K562 (cell line): ENCODE results near the gene TUBA1B. TPM values are rescaled to one million over a fixed set of nuclear protein-coding genes. Genes with fewer than 3 reads are reported as not detected.

Source experiments
- BCL6 ChIP-seq: fragments of 250-450 bp; sonication (Bioruptor Pico); IDR thresholded peaks from 2 replicates; pipeline ENCODE4 v1.4.0; 2020
- DIDO1 ChIP-seq: fragments of 450-650 bp; IDR thresholded peaks from 2 replicates; pipeline ENCODE4 v1.6.1; 2016; ENCODE audit warnings: low read depth, missing biosample characterization, missing genetic modification characterization
- EHMT2 ChIP-seq: fragments of 450-650 bp; IDR thresholded peaks from 2 replicates; pipeline ENCODE4 v1.6.1; 2018; ENCODE audit warnings: antibody characterized with exemption
- GATAD2B ChIP-seq: fragments of 450-650 bp; IDR thresholded peaks from 2 replicates; pipeline ENCODE4 v1.6.1; 2017; ENCODE audit warnings: mild to moderate bottlenecking, borderline replicate concordance
- MAFG ChIP-seq: fragments of 450-650 bp; conservative IDR thresholded peaks from 2 replicates; pipeline ENCODE4 v1.6.1; 2016; ENCODE audit warnings: missing genetic modification characterization, missing compliant biosample characterization
- MIER1 ChIP-seq: fragments of 450-650 bp; IDR thresholded peaks from 2 replicates; pipeline ENCODE4 v1.6.1; 2016; ENCODE audit warnings: antibody characterized with exemption, mild to moderate bottlenecking, low read depth
- MYBL2 ChIP-seq, 2 experiments: fragments of 450-650 bp in 1 of 2; sonication (generic) in 1 of 2; formaldehyde crosslinking in 1 of 2; IDR thresholded peaks; 2 replicates each; pipeline versions ENCODE4 v1.6.1 to v1.8.1; 2017 to 2022; ENCODE audit warnings: borderline replicate concordance in 1 of 2, inconsistent platforms in 1 of 2, low read depth in 1 of 2, mild to moderate bottlenecking in 1 of 2, missing genetic modification reagents in 1 of 2, moderate library complexity in 1 of 2
- PML ChIP-seq: IDR thresholded peaks from 2 replicates; pipeline ENCODE4 v1.6.1; 2012; ENCODE audit warnings: low read length, inconsistent platforms
- POLR3G ChIP-seq: IDR thresholded peaks from 2 replicates; pipeline ENCODE4 v1.6.1; 2011; ENCODE audit not compliant: insufficient read length, insufficient replicate concordance; ENCODE audit errors: extremely low read depth
- PURB ChIP-seq: sonication (generic); formaldehyde crosslinking; IDR thresholded peaks from 2 replicates; pipeline ENCODE4 v1.9.0; 2021; ENCODE audit warnings: low read depth, mild to moderate bottlenecking, missing genetic modification reagents
- RBM15 ChIP-seq: fragments of 200-400 bp; formaldehyde crosslinking; IDR thresholded peaks from 2 replicates; pipeline ENCODE4 v1.6.1; 2018; ENCODE audit warnings: mild to moderate bottlenecking, low read length, moderate library complexity; ENCODE audit not compliant: insufficient read depth
- SP2 ChIP-seq: IDR thresholded peaks from 2 replicates; pipeline ENCODE4 v1.6.1; 2011; ENCODE audit warnings: mild to moderate bottlenecking, low read depth, low read length, moderate library complexity; ENCODE audit not compliant: poor library complexity, severe bottlenecking; ENCODE audit errors: extremely low read depth
- U2AF2 ChIP-seq: fragments of 200-400 bp; formaldehyde crosslinking; optimal IDR thresholded peaks from 2 replicates; pipeline ENCODE3; 2017; ENCODE audit warnings: low read depth, mild to moderate bottlenecking, low read length
- ZBTB1 ChIP-seq: sonication (generic); formaldehyde crosslinking; IDR thresholded peaks from 2 replicates; pipeline ENCODE4 v1.8.1; 2023; ENCODE audit warnings: missing genetic modification reagents, low read depth, mild to moderate bottlenecking, borderline replicate concordance
- ZNF174 ChIP-seq: fragments of 250-450 bp; sonication (Bioruptor Pico); IDR thresholded peaks from 2 replicates; pipeline ENCODE4 v1.4.0; 2020; ENCODE audit warnings: mild to moderate bottlenecking
- ZNF282 ChIP-seq: sonication (generic); formaldehyde crosslinking; IDR thresholded peaks from 2 replicates; pipeline ENCODE4 v1.8.1; 2023; ENCODE audit warnings: missing genetic modification reagents
- ZNF589 ChIP-seq: fragments of 200-800 bp; sonication (Bioruptor generic); IDR thresholded peaks from 2 replicates; pipeline ENCODE4 v1.6.1; 2016; ENCODE audit warnings: low read depth, missing genetic modification characterization, missing compliant biosample characterization
- polyA plus RNA-seq, 8 experiments: library from polyadenylated mRNA; depleted of rRNA in 4 of 8; stranded (reverse) in 5 of 8; unstranded in 3 of 8; fragments of >200 nt; fragmentation: Nextera tagmentation in 2 of 8; fragmentation: Illumina TruSeq in 1 of 8; extraction: Ambion mirVana in 2 of 8; extraction: Trizol in 1 of 8; gene quantifications; 2 replicates each; pipeline versions ENCODE4 v1.2.1 to v1.2.3, GENCODE V29; 2011 to 2014; ENCODE audit warnings: inconsistent platforms in 1 of 8, missing spikeins in 1 of 8
- total RNA-seq, 7 experiments: library from RNA; depleted of rRNA in 6 of 7; stranded (reverse); fragments of >200 nt in 6 of 7; fragmentation: Illumina TruSeq in 2 of 7; extraction: Trizol in 2 of 7; gene quantifications; 2 replicates each; pipeline versions ENCODE4 v1.2.1 to v1.2.3, GENCODE V29; 2011 to 2021; ENCODE audit warnings: low replicate concordance in 1 of 7
- TF ChIP-seq, protein P1 (sequence below): fragments of 250-450 bp; sonication (Bioruptor Pico); IDR thresholded peaks from 2 replicates; pipeline ENCODE4 v1.5.0; 2021
- TF ChIP-seq, protein P2 (sequence below): sonication (generic); formaldehyde crosslinking; IDR thresholded peaks from 2 replicates; pipeline ENCODE4 v1.4.0; 2020; ENCODE audit warnings: mild to moderate bottlenecking, missing genetic modification reagents
- TF ChIP-seq, protein P3 (sequence below): sonication (generic); formaldehyde crosslinking; IDR thresholded peaks from 2 replicates; pipeline ENCODE4 v1.8.0; 2022; ENCODE audit warnings: missing genetic modification reagents, mild to moderate bottlenecking, moderate library complexity, borderline replicate concordance
- TF ChIP-seq, protein P4 (sequence below), 2 experiments: fragments of 200-800 bp in 1 of 2; sonication (Bioruptor generic) in 1 of 2; sonication (generic) in 1 of 2; formaldehyde crosslinking in 1 of 2; IDR thresholded peaks in 1 of 2; conservative IDR thresholded peaks in 1 of 2; 2 replicates each; pipeline versions ENCODE4 v1.5.0 to v1.6.1; 2016 to 2020; ENCODE audit warnings: missing compliant biosample characterization in 1 of 2, missing genetic modification characterization in 1 of 2, missing genetic modification reagents in 1 of 2

TUBA1B gene
- total and polyA plus RNA-seq, 9 of the 15 experiments (the other 6 are each of a cell fraction or from before 2014, with no cell fraction given), result 2,189 to 4,624 (median 2,628) TPM

DNA sequence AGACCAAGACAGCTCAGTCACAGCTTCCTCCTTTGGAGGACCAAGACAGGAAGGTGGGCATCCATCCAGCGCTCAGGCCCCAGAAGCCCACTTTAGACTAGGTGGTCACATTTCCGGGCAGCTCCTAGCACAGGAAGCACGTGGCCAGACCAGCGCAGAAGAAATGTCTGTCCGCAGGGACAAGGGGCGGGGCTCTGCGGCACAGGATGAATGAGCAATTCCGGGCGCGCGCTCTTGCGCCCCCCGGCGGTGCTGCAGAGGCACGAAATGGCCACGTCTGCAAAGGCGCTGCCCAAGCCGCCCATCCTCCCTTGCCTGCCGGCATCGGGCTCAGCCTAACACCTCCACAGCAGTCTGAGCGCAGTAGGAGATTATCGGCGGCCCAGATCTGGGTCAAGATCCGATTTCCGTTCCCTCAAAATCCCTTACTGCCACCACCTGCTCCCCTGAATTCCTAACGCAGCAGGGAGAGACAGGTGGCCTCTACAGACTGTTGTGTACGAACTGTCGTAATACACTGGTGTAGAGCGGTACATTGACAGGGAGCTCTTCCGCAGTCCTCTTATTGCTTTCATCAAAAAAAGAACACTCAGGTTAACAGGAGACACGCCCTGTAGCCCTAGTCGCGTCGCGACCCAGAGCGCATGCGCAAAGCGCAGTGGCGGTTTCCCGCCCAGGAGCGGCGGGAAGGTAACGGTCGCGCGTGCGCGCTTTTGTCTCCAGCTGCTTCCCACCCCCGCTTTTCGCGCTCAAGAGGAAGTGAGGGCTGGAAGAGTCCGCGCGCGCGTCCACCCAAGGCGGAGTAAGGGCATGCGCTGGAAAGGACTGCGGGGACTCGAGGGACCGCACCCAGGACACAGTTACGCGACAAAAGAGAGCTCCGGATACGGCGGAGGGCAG, 794 bp downstream of the TUBA1B start (continued):
- no peak for TF ChIP-seq DIDO1 (tag)
- TF ChIP-seq MAFG (tag), result peak; percentile 64
- 0 out of 2 replicates have a peak, but pooled peaks have one; percentile 58 for TF ChIP-seq ZNF589
- TF ChIP-seq, protein P1, sequence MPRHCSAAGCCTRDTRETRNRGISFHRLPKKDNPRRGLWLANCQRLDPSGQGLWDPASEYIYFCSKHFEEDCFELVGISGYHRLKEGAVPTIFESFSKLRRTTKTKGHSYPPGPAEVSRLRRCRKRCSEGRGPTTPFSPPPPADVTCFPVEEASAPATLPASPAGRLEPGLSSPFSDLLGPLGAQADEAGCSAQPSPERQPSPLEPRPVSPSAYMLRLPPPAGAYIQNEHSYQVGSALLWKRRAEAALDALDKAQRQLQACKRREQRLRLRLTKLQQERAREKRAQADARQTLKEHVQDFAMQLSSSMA (CRISPR knock-in tag), result peak; percentile 60
- no peak; the same call in 1 of the 2 replicates for TF ChIP-seq GATAD2B
- TF ChIP-seq U2AF2, result no peak
- TF ChIP-seq, protein P2, sequence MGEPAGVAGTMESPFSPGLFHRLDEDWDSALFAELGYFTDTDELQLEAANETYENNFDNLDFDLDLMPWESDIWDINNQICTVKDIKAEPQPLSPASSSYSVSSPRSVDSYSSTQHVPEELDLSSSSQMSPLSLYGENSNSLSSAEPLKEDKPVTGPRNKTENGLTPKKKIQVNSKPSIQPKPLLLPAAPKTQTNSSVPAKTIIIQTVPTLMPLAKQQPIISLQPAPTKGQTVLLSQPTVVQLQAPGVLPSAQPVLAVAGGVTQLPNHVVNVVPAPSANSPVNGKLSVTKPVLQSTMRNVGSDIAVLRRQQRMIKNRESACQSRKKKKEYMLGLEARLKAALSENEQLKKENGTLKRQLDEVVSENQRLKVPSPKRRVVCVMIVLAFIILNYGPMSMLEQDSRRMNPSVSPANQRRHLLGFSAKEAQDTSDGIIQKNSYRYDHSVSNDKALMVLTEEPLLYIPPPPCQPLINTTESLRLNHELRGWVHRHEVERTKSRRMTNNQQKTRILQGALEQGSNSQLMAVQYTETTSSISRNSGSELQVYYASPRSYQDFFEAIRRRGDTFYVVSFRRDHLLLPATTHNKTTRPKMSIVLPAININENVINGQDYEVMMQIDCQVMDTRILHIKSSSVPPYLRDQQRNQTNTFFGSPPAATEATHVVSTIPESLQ (CRISPR knock-in tag), result peak; percentile 84
- 0 out of 2 replicates have a peak, but pooled peaks have one; percentile 37 for TF ChIP-seq BCL6 (CRISPR knock-in tag)
- no peak for TF ChIP-seq MIER1
- TF ChIP-seq PML, result no peak
- no peak for TF ChIP-seq POLR3G
- TF ChIP-seq PURB, result no peak
- TF ChIP-seq SP2, result no peak
- TF ChIP-seq ZNF282, result 0 out of 2 replicates have a peak, but pooled peaks have one; percentile 90
- 0 out of 2 replicates have a peak, but pooled peaks have one; percentile 37 for TF ChIP-seq EHMT2
- TF ChIP-seq, protein P3, sequence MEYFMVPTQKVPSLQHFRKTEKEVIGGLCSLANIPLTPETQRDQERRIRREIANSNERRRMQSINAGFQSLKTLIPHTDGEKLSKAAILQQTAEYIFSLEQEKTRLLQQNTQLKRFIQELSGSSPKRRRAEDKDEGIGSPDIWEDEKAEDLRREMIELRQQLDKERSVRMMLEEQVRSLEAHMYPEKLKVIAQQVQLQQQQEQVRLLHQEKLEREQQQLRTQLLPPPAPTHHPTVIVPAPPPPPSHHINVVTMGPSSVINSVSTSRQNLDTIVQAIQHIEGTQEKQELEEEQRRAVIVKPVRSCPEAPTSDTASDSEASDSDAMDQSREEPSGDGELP, result peak; percentile 97
- TF ChIP-seq ZNF174, result no peak
- TF ChIP-seq RBM15, result peak; percentile 91; the same call in 1 of the 2 replicates
- peak; percentile 61 for TF ChIP-seq ZBTB1
- peak; percentile 97 for TF ChIP-seq MYBL2 (IDR thresholded peaks at IDR 0.05; ENCODE audit: low read depth)
- no peak; the same call in 1 of the 2 replicates for TF ChIP-seq MYBL2 (CRISPR knock-in tag; IDR thresholded peaks at IDR 0.05; ENCODE audit: borderline replicate concordance)
- TF ChIP-seq, protein P4, sequence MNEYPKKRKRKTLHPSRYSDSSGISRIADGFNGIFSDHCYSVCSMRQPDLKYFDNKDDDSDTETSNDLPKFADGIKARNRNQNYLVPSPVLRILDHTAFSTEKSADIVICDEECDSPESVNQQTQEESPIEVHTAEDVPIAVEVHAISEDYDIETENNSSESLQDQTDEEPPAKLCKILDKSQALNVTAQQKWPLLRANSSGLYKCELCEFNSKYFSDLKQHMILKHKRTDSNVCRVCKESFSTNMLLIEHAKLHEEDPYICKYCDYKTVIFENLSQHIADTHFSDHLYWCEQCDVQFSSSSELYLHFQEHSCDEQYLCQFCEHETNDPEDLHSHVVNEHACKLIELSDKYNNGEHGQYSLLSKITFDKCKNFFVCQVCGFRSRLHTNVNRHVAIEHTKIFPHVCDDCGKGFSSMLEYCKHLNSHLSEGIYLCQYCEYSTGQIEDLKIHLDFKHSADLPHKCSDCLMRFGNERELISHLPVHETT (CRISPR knock-in tag; conservative IDR thresholded peaks at IDR 0.05 in 1 of 2, IDR thresholded peaks at IDR 0.05 in 1 of 2), result peak in 1 of 2 experiments; percentile 52; a peak in 1 of 4 replicates
